Retinal pigment epithelial cell (primary cell): ENCODE results near the gene DCAF5.

Experiments used
- DNase-seq: peaks from one replicate; pipeline ENCODE4 v3.0.0-alpha.2; 2010; ENCODE audit warnings: low read depth
- H3K4me3 ChIP-seq: 2 replicates; pipeline ENCODE4 v1.5.1; 2011; ENCODE audit warnings: mild to moderate bottlenecking, low read length, control low read depth, moderate library complexity
- CTCF ChIP-seq: conservative IDR thresholded peaks from 2 replicates; pipeline ENCODE4 v1.5.1; 2011; ENCODE audit warnings: low read depth, low read length, control low read depth, inconsistent platforms

DCAF5 gene

DNA sequence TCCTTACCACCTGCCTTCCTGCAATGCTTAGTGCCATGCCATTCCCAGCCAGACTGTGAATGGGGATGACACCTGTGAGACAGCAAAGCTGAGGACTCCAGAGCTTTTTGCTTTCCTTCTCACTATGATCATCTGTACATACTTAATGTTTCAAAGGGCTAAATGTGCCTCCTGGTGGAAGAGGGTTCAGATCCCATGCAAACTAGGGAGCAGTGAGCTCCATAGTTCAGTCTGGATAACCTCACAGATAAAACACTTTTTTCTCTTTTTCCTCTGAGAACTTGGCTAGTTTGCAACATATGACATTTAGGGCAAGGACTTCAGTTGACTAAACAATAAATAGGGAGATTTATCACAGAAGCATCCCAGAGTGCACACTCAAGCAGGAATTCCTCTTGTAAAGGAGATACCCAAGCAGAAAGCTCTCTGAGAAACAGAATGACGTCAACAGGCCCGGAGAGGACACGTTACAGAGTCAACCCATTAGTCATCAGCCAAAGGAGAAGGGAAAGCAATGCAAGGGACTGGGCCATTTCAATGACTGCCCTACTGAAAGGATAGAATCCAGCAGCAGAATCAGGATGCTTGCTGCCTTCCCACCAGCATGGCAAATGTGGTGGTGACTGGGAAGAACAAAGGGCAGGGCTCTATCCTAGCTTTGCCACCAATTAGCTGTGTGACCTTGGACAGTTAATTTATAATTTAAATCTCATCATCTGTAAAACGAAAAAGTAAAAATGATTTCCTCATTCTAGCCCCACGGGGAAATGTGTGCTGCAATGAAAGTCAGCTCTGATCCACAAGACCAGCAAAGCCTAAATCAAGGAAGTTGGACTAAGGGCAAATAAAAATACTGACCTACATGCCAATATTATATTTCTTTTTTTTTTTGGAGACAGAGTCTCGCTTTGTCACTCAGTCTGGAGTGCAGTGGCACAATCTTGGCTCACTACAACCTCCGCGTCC lies 93.0 kb downstream of the DCAF5 start:
- DNase-seq = peak; percentile 87
- no peak overlapping the region for H3K4me3 ChIP-seq
- peak; percentile 5 for TF ChIP-seq CTCF

DNA sequence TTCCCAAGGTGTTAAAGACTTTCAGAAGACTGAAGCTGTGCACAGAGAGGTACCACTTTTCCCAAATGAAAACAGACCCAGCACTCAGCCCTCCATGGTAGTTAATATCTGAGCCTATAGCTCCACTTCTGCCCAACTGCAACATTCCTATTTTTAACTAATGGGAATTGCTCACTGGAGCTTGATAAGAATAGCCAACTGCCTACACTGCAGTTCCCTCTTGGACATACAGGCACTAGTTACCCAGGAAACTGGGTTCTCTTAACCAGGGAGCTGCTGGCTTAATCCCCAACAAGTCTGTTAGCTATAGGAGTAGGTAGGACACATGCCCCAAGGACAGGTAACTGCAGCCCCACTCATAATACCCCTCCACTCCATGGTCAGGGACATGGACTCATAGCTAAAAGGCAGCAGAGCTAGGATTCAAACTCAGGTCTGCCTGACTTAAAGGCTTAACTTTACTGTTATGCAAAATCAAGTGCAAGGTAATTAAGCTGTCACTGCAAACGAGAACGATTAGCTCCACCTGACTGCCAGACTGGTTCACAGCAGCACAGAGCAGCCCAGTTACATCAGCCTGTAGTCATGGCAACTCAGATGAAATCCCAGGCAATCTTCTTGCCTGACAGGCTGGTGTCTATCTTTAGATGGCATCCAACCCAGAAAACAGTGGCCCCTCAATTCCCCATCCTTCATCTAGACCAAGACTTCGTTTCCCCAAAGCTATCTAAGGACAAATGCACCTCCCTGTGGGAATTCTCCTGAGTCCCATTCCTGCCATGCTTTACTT lies 96.7 kb downstream of the DCAF5 start:
- DNase-seq = no peak

DNA sequence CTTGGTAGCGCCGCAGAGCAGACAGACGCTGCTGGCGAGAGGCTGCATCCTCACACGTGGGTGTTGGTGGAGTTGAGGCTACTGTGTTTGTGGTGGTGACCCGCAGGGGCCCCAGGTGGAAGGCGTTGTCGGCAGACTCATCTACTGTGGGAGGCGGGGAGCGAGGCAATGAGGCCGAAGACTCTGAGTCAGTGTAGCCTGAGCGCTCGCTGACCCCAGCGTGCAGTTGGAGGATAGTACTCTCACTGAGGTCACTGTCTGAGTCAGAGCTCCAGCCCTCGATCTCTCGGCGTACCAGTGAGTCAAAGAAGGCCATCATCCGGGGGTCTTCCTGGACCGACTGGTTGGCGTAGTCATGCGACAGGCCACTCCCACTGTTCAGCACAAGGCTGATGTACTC lies 97.8 kb downstream of the DCAF5 start:
- no peak for TF ChIP-seq CTCF
- no peak for DNase-seq

More for the DNA sequence above, 96.7 kb downstream of the DCAF5 start:
- no peak overlapping the region for H3K4me3 ChIP-seq
- peak; percentile 39 for TF ChIP-seq CTCF

DNA sequence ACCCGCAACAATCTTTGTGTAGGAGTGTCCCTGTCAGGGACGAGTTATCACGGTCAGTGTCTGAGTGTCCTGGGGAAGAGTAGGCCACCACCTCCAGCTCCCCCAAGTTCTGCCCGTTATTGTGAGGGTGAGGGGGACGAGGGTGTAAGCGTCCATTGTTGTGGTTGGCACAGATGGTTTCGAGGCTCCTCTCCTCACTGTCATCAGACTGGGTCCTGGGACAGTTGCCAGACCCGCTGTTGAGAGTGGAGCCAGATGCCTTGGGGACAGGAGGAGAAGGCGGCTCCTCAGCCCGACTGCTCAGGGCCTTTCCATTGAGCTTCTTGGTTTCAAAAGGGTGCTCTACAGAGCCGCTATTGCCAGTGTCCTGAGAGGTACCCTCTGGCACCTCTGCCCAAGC lies 98.9 kb downstream of the DCAF5 start:
- no peak for TF ChIP-seq CTCF
- no peak overlapping the region for H3K4me3 ChIP-seq
- DNase-seq = no peak

More for the DNA sequence above, 97.8 kb downstream of the DCAF5 start:
- no peak overlapping the region for H3K4me3 ChIP-seq

DNA sequence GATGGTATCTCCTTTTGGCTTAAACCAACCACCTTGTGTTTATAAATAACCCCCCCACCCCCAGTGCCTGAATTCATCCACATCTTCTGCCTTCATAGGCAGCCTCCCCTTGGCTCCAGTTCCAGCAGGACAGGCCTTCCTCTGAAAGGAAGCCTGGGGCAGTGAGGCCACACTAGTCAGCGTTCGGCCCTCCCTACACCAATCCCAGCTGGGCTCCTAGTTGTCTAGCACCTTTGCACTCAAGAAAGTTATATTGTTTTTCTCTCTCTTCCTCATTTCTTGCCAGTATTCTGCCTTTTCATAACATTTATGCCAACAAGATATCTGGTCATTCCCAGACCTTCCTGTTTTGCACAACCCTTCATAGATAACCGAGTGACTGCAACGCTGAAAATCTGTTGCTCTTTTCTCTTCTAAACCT lies 100.7 kb downstream of the DCAF5 start:
- no peak for DNase-seq
- no peak overlapping the region for H3K4me3 ChIP-seq
- TF ChIP-seq CTCF = no peak

- no peak for TF ChIP-seq CTCF
- H3K4me3 ChIP-seq = no peak overlapping the region
- no peak for DNase-seq
Observed at GRCh38 chr14:69050240-69051184, 102.4 kb downstream of the DCAF5 start.
